ENCODE results near the gene WNK2. TPM values are rescaled to one million over a fixed set of nuclear protein-coding genes. Genes with fewer than 3 reads are reported as not detected.

The WNK2 gene
- total RNA-seq, 4 donors from 2014 or later, result 155 to 577 (median 259) TPM

GRCh38 chr9:93267681-93268505 lies 84.0 kb downstream of the WNK2 start:
- Histone ChIP-seq H3K36me3 (peaks cover 0 to 32% (median 0%) of the 10 kb centered on the region in 3 donors), H3K4me3 (peak overlapping the region in 1 of 4 donors; percentile 6), H3K27me3 (no peaks in the 10 kb centered on the region), H3K4me1 (peaks cover 3 to 12% (median 8%) of the 10 kb centered on the region in 4 donors), H3K27ac (peak overlapping the region in 3 of 4 donors; percentile 39 to 57 (median 57)), H3K9me3 (no peaks in the 10 kb centered on the region)
- no peak for TF ChIP-seq POLR2A (IDR thresholded peaks at IDR 0.05)
- TF ChIP-seq CTCF (IDR thresholded peaks at IDR 0.05), result no peak
- DNase-seq, result peak; percentile 16 to 48 (median 31)

- no peaks in the 10 kb centered on the region for H3K9me3 ChIP-seq
- H3K27me3 ChIP-seq, result no peaks in the 10 kb centered on the region
- DNase-seq, result peak; percentile 63 to 77 (median 72)
- TF ChIP-seq POLR2A (IDR thresholded peaks at IDR 0.05) (no peak), CTCF (IDR thresholded peaks at IDR 0.05) (no peak)
- peak overlapping the region in 1 of 4 donors; percentile 5 for H3K4me3 ChIP-seq
- H3K27ac ChIP-seq, result peak overlapping the region in 3 of 4 donors; percentile 39 to 57 (median 57)
- peaks cover 0 to 31% (median 0%) of the 10 kb centered on the region in 3 donors for H3K36me3 ChIP-seq
- H3K4me1 ChIP-seq, result peaks cover 3 to 12% (median 8%) of the 10 kb centered on the region in 4 donors
These were observed 84.8 kb downstream of the WNK2 start for GRCh38 chr9:93268551-93269314.

GRCh38 chr9:93270976-93271375 lies 87.0 kb downstream of the WNK2 start:
- H3K27ac ChIP-seq, result no peak overlapping the region
- peak in 2 of 3 donors; percentile 28 to 43 for DNase-seq

GRCh38 chr9:93276973-93277372 lies 93.0 kb downstream of the WNK2 start:
- Histone ChIP-seq H3K9me3 (no peaks in the 10 kb centered on the region), H3K27ac (no peak overlapping the region), H3K27me3 (no peaks in the 10 kb centered on the region), H3K36me3 (peaks cover 0 to 9% (median 0%) of the 10 kb centered on the region in 3 donors), H3K4me1 (no peaks in the 10 kb centered on the region), H3K4me3 (no peak overlapping the region)
- TF ChIP-seq CTCF (IDR thresholded peaks at IDR 0.05) (peak in 3 of 6 experiments; percentile 53 to 60 (median 57)), POLR2A (IDR thresholded peaks at IDR 0.05) (no peak)
- DNase-seq, result peak; percentile 17 to 54 (median 23)

More at GRCh38 chr9:93270976-93271375, 87.0 kb downstream of the WNK2 start:
- TF ChIP-seq POLR2A (IDR thresholded peaks at IDR 0.05), result no peak
- no peak for TF ChIP-seq CTCF (IDR thresholded peaks at IDR 0.05)
- Histone ChIP-seq H3K9me3 (no peaks in the 10 kb centered on the region), H3K4me1 (peaks cover 3 to 12% (median 8%) of the 10 kb centered on the region in 4 donors), H3K27me3 (no peaks in the 10 kb centered on the region), H3K4me3 (no peak overlapping the region), H3K36me3 (peaks cover 0 to 20% (median 0%) of the 10 kb centered on the region in 3 donors)

GRCh38 chr9:93278144-93278543 lies 94.2 kb downstream of the WNK2 start:
- no peak for DNase-seq
- H3K27me3 ChIP-seq, result no peaks in the 10 kb centered on the region
- no peak overlapping the region for H3K27ac ChIP-seq
- H3K9me3 ChIP-seq, result no peaks in the 10 kb centered on the region
- H3K36me3 ChIP-seq, result peaks cover 0 to 9% (median 0%) of the 10 kb centered on the region in 3 donors
- no peak overlapping the region for H3K4me3 ChIP-seq
- TF ChIP-seq POLR2A (IDR thresholded peaks at IDR 0.05) (no peak), CTCF (IDR thresholded peaks at IDR 0.05) (no peak)
- no peaks in the 10 kb centered on the region for H3K4me1 ChIP-seq
